Cardiac muscle cell (in vitro differentiated cells and primary cell): ENCODE measurements around the gene UBE2V1. TPM values are rescaled to one million over a fixed set of nuclear protein-coding genes. Genes with fewer than 3 reads are reported as not detected.
A peak's percentile ranks its signal among the peaks of the same experiment; 100 is the strongest.
"Not testable (repeated sequence)": the region's sequence is repeated elsewhere in the genome, so short reads cannot be mapped to it uniquely, and the experiment has no call there.

Experiments
- DNase-seq, 2 donors: peaks; one replicate each; pipeline versions ENCODE4 v3.0.0 to v3.0.0-alpha.2; 2010 to 2017; ENCODE audit warnings: low read depth in 1 of 2, low spot score in 1 of 2
- H3K27ac ChIP-seq: fragments of 200-600 bp; sonication (generic); 2 replicates; pipeline ENCODE4 v1.5.1; 2016
- H3K27me3 ChIP-seq: fragments of 200-600 bp; sonication (generic); 2 replicates; pipeline ENCODE4 v1.6.0; 2016; ENCODE audit warnings: control low read depth
- H3K36me3 ChIP-seq: fragments of 200-600 bp; sonication (generic); 2 replicates; pipeline ENCODE4 v1.5.1; 2016; ENCODE audit warnings: control low read depth
- H3K4me1 ChIP-seq: fragments of 200-600 bp; sonication (generic); 2 replicates; pipeline ENCODE4 v1.8.1; 2017; ENCODE audit warnings: low read depth, mild to moderate bottlenecking, mixed run types
- H3K4me3 ChIP-seq: fragments of 200-600 bp; sonication (generic); 2 replicates; pipeline ENCODE4 v1.5.1; 2016; ENCODE audit warnings: mild to moderate bottlenecking
- H3K9me3 ChIP-seq: fragments of 200-600 bp; sonication (generic); 2 replicates; pipeline ENCODE4 v1.5.1; 2017; ENCODE audit warnings: low read depth, mild to moderate bottlenecking, control low read depth
- polyA plus RNA-seq: library from polyadenylated mRNA; unstranded; fragments of >200 nt; fragmentation: Nextera tagmentation; extraction: Ambion mirVana; gene quantifications from 2 replicates; pipeline ENCODE4 v1.2.1, GENCODE V29; 2016
- total RNA-seq: library from RNA; depleted of rRNA; stranded (reverse); fragments of >200 nt; gene quantifications from 2 replicates; pipeline ENCODE4 v1.2.3, GENCODE V29; 2016
- TF ChIP-seq, protein P1 (sequence below): IDR thresholded peaks from 2 replicates; pipeline ENCODE4 v1.5.1; 2012; ENCODE audit warnings: low read depth, mild to moderate bottlenecking, low read length

UBE2V1 gene
- total and polyA plus RNA-seq, 2 experiments from 2014 or later: 126 to 173 TPM

DNA sequence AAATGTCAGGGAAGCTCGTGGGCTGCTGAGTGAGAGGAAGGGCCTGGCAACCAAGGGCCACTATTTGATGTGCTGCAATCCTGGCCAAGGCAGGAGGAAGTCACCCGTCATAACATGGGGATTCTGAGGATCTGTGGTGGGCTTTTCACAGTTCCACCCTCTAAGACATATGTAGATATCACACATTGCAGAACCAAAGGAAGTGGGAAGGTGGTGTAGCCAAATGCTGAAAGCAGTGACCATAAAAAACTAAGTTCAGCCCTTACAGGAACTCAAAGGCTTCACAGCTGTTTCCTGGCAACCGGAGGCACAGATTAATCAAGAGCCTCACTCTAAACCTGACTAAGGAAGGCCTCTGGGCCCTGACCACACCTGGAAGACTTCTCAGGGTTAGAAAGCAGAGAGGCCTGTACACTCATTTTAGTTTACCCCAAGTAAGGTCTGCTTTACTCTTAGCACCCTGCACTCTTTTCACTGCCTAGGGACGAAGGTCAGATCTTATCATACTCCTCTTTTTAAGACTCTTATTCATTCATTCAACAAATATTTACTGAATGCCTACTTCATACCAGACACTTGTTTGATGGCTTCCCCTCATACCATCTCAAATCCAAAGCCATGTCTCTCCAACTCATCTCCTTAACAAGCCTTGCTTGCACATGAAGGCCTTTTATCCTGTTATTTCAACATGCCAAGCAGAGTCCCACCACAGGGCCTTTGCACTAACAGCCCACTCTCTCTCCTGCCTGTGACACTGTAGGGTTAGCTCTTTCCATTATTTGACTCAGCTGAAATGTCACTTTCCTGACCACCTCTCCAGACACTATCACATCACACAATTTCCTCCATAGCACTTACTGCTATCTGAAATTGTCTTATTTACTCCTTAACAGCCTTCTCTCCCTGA is 2.6 kb downstream of the UBE2V1 start:
- H3K9me3 ChIP-seq: no peaks in the 10 kb centered on the region
- no peak overlapping the region for H3K4me3 ChIP-seq
- H3K36me3 ChIP-seq: no peaks in the 10 kb centered on the region
- H3K4me1 ChIP-seq: peaks cover 54% of the 10 kb centered on the region
- H3K27me3 ChIP-seq: no peaks in the 10 kb centered on the region
- peak in 1 of 2 donors; percentile 61 for DNase-seq
- peak overlapping the region; percentile 75 for H3K27ac ChIP-seq
- TF ChIP-seq, protein P1, sequence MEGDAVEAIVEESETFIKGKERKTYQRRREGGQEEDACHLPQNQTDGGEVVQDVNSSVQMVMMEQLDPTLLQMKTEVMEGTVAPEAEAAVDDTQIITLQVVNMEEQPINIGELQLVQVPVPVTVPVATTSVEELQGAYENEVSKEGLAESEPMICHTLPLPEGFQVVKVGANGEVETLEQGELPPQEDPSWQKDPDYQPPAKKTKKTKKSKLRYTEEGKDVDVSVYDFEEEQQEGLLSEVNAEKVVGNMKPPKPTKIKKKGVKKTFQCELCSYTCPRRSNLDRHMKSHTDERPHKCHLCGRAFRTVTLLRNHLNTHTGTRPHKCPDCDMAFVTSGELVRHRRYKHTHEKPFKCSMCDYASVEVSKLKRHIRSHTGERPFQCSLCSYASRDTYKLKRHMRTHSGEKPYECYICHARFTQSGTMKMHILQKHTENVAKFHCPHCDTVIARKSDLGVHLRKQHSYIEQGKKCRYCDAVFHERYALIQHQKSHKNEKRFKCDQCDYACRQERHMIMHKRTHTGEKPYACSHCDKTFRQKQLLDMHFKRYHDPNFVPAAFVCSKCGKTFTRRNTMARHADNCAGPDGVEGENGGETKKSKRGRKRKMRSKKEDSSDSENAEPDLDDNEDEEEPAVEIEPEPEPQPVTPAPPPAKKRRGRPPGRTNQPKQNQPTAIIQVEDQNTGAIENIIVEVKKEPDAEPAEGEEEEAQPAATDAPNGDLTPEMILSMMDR: no peak

DNA sequence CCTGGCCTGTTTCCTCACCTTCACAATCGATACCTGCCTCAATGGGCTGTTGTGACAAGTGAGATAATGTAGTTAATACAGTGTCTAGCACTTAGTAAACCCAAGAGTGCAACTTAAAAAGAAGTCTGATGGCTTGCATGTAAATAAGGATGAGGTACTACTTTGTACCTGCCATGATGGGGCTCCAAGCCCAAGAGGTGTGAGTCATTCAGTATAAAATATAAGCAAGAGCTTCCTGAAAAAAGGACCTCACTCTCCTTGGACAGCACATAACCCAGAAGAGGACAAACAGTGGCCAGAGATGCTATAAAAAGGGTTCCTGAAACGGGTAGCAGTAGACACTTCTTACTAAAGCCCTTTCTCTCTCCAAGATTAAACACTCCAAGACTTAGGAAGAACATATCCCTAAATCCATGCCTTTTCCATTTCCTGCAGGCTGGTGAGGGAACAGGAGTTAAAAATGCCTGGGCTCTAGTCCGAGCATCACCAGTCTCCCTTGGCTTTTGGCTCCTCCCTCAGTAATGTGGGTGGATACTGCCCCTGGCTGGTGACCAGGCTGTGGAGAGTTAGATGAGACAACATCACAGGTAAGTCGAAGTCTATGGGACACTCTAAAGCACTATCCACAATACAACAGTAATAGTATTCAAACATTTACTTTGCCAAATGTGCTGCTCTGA is 4.3 kb downstream of the UBE2V1 start:
- TF ChIP-seq, protein P1: no peak
- DNase-seq: no peak
- Histone ChIP-seq H3K4me1 (peaks cover 46% of the 10 kb centered on the region), H3K36me3 (no peaks in the 10 kb centered on the region), H3K27ac (peak overlapping the region; percentile 71), H3K9me3 (no peaks in the 10 kb centered on the region), H3K4me3 (no peak overlapping the region), H3K27me3 (no peaks in the 10 kb centered on the region)

DNA sequence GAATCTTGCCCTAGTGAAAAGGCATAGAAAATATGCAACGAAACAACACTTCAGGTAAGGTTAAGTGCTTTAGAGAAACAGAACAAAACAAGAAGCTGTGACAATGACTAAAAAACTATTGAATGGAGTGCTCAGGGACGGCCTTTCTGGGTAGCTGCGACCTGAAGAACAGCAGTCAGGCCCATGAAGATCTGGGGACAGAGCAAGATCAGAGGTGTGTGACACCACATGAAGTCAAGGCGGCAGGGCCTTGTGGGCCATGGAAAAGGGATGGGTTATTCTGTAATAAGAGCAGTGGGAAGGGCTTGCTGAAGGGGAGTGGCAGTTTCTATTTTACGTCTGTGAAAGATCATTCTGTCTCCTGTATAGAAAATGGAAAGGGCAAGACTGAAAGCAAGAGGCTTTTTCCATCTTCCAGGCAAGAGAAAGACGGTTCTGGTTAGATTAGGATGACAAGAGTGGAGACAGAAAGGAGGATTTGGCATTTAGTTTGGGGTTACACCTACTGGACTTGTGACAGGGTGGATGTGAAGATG is 5.1 kb downstream of the UBE2V1 start:
- no peak overlapping the region for H3K4me3 ChIP-seq
- TF ChIP-seq, protein P1: no peak
- no peaks in the 10 kb centered on the region for H3K36me3 ChIP-seq
- H3K27me3 ChIP-seq: no peaks in the 10 kb centered on the region
- no peaks in the 10 kb centered on the region for H3K9me3 ChIP-seq
- DNase-seq: no peak
- H3K27ac ChIP-seq: peak overlapping the region; percentile 71
- H3K4me1 ChIP-seq: peaks cover 41% of the 10 kb centered on the region

DNA sequence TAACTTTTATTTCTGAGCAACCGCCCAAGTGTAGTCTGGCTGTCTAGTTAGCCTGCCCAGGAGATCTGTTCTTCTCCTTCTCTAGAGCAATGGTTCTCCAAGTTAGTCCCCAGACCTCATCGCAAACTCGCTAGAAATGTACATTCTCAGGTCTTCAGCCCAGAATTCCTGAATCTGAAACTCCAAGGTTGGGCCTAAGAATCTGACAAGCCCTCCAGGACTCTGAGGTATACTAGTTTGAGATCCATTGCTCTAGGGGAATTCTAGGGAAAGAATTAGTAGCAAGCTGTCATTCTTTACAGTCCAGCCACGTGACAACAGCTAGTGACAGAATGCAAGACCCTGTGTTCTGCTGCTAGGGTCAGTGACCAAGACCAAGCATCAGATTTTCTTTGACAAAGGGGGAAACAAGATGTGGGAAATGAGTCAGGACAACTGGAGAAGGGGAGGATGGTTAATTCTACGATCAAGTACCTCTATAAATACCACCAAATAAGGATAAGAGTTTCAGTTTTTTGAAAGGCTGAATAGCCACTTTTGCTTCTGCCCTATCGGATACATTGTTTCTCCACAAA is 5.8 kb downstream of the UBE2V1 start:
- DNase-seq: no peak
- H3K27me3 ChIP-seq: no peaks in the 10 kb centered on the region
- peaks cover 41% of the 10 kb centered on the region for H3K4me1 ChIP-seq
- no peaks in the 10 kb centered on the region for H3K36me3 ChIP-seq
- no peak overlapping the region for H3K4me3 ChIP-seq
- peak overlapping the region; percentile 69 for H3K27ac ChIP-seq
- TF ChIP-seq, protein P1: no peak
- no peaks in the 10 kb centered on the region for H3K9me3 ChIP-seq

DNA sequence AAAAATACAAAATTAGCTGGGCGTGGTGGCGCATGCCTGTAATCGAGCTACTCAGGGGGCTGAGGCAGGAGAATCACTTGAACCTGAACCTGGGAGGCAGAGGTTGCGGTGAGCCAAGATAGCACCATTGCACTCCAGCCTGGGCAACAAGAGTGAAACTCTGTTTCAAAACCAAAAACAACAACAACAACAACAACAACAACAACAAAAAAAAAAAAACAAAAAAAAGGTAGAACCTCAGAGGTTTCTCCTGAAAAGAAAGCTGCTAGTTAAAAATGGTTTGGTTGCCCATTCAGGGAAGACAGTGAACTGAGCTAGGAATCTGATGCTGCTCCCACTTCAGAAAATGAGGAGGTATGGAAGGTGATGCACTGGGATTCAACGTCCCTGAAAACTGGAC is 6.3 kb downstream of the UBE2V1 start:
- not testable (repeated sequence) for DNase-seq, H3K27me3 ChIP-seq, H3K36me3 ChIP-seq, H3K4me3 ChIP-seq, H3K9me3 ChIP-seq
- Histone ChIP-seq H3K4me1 (peaks cover 42% of the 10 kb centered on the region), H3K27ac (peak overlapping the region; percentile 69)

DNA sequence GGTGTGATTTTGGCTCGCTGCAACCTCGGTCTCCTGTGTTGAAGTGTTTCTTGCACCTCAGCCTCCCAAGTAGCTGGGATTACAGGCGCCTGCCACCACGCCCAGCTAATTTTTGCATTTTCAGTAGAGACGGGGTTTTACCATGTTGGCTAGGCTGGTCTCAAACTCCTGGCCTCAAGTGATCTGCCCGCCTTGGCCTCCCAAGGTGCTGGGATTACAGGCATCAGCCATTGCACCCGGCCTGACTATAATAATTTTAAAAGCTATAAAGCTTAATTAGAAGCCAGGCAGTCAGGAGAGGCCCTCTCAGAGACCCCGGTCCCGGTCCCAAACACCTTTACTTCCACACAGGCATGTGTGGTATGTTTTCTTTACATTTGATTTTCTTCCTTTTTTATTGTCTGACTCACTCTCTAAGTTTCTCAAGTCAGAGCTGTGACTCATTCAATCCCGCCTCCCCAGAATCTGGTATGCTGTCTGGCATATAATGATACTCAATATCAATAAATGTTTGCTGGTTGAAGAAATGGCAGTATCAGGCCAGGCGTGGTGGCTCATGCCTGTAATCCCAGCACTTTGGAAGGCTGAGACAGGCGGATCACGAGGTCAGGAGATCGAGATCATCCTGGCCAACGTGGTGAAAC is 9.4 kb downstream of the UBE2V1 start:
- H3K9me3 ChIP-seq, H3K27me3 ChIP-seq, H3K27ac ChIP-seq, H3K4me3 ChIP-seq, H3K36me3 ChIP-seq: not testable (repeated sequence)
- DNase-seq: peak in 1 of 2 donors; percentile 66
- H3K4me1 ChIP-seq: peaks cover 45% of the 10 kb centered on the region

DNA sequence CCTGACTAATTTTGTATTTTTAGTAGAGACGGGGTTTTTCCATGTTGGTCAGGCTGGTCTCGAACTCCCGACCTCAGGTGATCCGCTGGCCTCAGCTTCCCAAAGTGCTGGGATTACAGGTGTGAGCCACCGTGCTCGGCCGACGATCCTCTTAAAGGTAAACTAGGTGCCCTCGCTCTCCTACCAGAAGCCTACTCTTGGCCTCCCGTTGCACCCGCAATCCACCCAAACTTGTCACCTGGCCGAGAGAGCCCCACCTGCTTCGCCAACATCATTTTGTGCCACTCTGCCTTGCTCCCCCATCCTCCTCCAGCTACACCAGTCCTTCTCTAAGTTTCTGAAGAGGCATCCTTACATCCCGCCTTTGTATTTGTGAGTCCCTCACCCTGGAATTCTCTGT is 10.4 kb downstream of the UBE2V1 start:
- H3K27me3 ChIP-seq, H3K9me3 ChIP-seq, H3K36me3 ChIP-seq, H3K27ac ChIP-seq, H3K4me3 ChIP-seq, DNase-seq: not testable (repeated sequence)
- peaks cover 45% of the 10 kb centered on the region for H3K4me1 ChIP-seq
